HCEC 1CT (cell line): ENCODE data around the gene MAJIN.

Experiments used
- DNase-seq: peaks from one replicate; pipeline ENCODE4 v3.0.0-alpha.2; 2017

MAJIN gene

DNA sequence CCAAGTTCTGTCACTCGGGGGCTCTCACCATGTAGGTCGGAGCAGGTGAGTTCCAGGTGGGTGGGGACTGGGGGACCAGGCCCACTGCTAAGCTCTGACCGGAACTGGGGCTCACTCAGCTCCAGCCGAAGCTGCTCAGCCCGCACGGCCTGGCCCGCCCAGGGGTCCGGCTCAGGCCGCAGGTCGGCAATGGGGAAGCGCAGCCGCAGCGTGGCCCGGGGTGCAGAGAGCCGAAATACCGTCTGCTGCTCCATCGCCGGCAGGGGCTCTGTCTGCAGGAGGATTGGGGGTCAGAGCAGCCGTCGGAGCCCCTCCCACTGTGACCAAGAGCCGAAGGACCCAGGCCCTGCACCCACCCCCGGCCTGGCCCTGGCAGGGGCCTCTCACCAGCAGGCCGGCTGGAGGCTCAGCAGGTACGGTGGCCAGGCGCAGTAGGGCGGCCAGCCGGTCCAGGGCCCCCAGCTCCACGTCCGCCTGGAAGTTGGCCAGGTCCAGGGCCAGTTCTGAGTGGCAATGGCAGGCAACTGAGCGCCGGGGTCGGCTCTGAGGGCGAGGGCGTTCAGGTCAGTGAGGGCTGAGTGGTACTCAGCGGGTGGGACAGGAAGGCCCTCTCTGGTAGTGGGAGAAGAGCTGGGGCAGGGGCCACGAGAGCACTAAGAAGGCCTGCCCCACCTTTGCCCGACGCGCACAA is 62.1 kb downstream of the MAJIN start:
- no peak for DNase-seq

DNA sequence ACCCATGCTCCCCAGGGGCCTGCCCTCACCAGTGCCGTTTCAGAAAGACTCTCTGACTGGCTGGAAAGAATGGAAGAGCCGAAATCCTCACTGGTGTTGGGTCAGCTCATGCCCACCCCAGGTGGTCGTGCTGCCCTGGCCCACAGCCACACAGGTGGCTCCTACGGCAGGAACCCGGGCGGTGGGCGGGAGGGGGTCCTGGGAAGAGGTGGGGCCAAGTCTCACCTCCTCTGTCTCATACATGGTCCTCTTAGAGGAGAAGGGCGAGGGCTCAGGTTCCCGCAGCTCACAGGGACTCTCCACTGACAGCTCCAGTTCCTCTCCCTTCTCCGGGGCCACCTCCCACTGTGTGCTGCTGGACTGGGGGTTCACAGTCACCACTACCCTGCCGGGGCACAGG is 63.1 kb downstream of the MAJIN start:
- no peak for DNase-seq

DNA sequence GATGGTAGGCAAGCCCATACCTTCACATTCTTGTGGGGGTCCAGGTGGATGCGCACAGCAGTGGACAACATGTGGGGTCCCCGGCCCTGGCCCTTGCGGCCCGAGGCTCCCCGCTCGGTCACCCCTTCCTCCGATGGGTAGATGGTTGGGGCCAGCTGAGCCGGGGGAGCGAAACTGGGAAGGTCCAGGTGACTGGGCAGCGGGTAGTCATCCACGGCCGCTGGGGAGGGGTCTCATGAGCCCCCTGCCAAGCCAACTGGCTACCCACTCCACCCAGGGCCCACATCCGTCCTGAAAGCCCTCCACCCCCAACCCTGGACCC is 65.6 kb downstream of the MAJIN start:
- no peak for DNase-seq

DNA sequence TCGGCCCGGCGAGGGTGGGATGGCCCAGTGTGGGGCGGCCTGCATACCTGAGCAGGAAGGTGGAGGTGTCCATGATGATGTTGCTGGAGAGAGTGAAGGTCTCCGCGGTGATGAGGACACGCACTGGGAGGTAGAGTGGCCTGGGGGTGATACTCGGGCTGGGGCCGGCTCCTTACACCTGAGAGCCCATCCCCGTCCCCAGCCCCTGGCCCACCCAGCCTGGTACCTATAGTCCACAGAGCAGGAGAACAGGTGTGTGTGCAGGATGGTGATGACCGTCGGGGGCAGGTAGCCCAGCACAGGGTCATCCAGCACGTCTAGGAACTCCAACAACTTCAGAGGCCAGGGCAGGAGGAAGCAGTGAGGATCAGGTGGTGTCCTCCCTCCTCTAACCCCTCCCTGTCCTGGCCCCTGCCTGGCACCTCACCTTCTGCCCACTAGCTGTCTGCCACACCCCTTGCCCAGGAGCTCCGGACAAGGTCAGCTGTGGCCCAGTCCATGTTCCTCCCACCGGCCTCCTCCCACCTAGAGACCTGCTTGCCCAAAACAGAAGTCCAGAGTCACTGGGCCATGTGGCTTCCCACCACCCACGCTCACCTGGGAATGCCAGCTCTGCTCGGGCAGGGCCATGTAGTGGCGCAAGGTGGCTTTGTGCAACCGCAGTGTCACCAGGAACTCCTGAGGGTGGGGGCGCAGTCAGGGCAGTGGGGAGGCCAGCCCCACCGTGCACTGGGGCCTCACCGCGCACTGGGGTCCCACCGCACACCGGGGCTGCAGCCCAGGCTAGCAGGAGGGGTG is 66.2 kb downstream of the MAJIN start:
- DNase-seq: no peak

DNA sequence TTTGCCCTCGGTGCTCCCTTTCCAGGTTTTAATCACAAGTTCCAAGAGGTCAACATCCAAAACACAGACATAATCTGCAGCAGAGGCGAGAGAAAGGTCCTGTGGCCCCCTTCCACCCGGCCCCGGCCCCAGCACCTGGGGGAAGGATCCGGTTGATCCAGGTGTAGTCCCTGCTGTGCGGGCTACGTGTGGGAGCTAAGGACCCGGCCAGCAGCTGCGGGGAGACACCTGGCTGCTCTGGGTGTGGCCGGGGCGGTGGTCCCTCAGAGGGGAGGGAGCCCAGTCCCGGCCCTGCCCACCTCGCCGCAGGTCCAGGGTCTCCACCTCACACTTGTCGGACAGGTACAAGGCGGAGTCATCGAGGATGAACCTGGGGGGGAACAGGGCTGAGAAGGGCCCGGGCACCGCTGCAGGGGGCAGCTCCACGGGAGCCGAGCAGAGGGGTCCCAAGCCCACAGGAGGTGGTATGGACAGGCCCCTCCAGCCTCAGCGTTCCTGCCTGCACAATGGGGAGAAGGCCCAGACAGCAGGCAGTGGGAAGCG is 68.5 kb downstream of the MAJIN start:
- DNase-seq: no peak

DNA sequence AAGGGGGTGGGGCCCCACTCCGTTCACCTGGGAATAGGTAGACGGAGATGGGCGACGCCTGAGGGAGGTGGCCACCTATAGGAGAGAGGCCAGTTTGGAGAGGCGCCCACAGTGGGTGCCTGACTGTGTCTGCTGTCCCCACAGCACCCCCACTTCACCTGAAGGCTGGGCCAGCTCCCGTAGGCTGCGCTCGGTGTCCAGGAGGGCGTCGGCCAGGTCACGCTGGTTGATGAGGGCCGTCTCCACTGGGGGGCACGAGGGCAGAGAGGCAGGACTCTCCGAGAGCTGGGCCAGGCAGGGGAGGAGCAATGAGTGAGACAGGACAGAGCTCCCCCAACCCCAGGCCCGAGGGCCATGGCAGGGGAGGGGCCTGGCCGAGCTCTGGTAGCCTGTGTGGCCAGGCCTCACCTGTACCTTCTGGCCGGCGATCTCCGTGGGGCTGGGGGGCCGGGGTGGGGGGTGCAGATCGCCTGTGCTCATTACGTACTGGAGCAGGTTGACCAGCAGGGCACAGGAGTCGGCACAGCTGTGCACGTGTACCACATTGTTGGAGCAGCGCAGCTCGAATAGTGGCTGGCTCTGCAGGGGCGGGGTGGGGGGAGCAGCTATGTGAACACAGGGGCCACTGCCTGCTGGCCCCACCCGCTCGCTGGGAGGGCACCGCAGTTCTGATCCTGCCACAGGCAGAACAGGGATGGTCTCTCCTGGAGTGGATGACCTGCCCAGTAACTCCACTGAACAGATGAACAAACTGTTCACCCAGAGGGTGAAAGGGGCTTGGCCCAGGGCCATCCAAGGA is 69.6 kb downstream of the MAJIN start:
- DNase-seq: no peak

DNA sequence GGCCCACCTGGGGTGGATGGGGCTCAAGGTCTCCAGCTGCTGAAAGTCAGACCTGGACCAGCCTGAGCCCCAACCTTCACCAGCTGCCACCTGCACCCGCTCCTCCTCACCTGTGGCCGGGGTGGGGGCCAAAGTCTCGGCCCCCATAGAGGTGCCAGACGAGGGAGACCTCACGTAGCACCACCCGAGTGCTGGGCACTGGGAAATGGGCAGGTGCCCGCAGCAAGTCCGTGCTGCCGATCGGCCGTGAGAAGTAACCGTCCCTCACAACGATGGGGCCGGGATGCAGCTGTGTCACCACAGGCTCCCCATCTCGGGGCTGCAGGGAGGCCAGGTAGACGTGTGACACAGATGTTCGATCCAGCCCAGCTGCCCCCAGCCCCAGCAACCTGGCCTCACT is 71.1 kb downstream of the MAJIN start:
- DNase-seq: no peak

DNA sequence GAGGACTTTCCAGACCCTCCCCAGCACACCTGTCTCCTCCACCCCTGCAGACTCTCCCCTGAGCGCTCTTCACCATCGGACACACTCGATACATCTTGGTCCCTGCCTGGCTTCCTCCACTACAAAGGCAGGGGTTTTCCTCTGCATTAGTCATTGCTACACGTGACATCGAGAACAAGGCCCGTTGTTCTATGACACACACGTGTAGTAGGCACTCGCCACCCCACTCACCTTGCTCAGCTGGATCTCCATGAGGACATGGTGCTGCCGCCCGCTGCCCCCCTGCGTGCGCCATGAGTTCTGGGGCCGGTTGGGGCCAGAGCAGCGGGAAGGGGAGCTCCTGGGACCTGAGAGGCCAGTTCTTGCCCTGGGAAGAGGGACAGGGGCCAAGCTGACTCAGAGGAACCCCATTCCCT is 71.6 kb downstream of the MAJIN start:
- DNase-seq: no peak

DNA sequence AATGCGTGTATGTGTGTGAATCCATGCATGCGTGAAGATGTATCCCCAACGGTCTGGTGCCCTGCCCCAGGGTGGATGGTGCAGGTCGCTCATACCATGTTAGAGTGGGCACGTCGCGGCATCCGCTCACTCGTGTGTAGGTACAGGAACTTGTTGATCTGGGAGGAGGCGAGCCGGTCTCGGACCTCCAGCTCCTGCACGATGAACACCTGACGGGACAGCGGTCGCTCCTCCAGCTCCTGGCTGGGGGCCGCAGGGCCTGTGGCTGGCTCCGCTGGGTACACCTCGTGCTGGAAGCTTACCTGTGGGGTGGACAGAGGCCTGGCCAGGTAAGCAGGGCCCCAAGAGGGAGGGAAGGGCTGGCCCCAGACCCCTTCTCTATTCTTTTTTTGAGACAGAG is 73.4 kb downstream of the MAJIN start:
- DNase-seq: no peak

DNA sequence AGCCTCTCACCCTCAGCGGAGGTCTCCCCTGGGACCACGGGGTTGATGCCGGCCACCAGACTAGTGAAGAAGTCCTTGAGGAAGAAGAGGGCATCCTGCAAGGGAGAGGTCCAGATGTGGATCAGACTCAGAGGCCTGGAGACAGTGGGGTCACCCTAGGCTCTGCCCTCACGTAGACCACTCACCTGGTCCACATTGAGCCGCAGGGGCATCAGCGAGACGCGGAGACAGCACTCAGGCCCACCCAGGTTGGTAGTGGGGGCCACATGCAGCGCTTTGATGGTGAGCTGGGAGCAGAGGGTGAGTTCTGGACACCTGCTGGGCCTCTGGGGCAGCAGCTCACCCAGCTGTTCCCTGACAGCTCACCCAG is 73.8 kb downstream of the MAJIN start:
- no peak for DNase-seq

DNA sequence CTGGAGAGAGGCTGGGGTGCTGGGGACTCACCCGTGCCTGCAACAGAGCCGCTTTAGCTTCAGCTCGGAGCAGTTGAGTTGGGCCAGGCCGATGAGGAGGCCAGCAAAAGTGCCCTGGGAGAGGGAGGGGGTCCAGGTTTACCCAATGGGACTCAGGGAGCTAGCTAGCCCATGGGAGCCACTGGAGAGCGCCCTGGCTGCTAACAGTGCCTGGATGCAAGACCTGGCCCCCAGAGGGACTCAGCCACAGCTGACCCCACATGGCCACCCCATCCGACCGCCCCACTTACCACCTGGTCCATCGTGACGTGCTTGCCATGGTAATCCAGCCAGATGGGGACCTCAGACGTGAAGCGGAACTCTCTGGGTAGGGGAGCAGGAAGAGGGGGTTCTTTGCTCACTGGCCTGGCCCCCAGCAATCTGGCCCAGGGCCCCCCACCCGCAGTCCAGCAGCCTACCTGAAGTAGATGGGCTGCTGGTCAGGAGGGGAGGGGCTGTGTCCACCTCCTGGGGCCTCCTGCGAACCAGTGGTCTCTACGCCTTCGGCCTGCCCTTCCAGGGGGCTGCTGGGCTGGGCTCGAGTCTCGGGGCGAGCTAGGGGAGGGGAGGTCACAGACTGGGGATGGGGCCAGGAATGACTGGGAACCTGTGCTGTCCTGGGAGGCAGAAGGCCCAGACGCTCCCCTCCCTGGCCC is 74.4 kb downstream of the MAJIN start:
- no peak for DNase-seq

DNA sequence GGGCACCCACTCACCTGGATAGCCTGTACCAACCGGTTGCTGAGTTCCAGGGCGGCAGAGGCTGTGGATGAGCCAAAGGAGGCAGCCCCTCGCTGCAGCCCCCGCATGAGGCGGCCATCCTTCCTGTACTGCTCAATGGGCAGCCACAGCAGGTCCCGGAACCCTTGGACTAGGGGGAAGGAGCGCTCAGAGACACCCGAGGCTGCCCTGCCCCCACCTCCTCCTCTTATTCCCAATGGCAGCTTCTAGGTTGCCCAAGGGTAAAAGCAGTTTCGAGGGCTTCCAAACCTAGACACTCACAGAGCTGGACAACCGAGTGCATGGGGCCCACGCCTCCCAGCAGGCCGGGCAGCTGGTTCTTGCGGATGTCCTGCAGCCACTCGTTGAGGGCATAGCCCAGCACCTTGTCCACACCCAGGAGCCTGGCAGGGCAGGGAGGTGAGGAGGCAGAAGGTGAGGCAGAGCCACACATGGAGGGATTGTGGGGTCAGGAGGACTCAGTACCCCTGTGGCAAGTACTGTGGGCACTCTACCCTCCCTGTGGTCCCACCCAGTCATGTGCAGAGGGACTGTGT is 75.4 kb downstream of the MAJIN start:
- no peak for DNase-seq

DNA sequence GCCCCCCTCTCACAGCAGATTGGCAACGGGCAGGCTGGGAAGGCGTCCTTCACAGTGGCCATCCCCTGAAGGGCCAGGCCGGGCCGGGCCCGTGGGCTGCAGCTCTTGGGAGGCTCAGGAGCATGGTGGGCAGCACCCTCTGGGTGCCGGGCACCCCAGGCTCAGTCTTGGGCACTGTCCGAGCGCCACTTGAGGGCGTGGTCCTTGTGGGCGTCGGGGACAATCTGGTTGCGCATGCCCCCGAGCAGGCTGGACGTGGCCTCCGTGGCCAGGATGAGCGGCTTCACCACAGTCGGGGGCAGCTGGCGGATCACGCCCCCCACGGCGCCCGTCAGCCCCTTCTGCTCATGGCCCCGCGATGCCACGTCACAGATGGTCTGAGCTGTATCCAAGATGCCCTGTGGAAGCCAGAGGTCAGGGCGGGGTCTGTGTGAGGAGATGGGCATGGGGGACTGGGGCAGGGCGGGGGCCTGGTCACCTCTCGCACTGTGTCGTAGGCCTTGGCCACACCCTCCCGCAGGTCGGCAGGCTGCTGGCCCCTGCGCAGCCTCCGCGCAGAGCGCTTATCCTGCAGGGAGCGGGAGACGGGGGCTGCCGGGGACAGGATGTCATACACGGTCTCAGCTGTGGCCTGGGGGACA is 77.0 kb downstream of the MAJIN start:
- no peak for DNase-seq

DNA sequence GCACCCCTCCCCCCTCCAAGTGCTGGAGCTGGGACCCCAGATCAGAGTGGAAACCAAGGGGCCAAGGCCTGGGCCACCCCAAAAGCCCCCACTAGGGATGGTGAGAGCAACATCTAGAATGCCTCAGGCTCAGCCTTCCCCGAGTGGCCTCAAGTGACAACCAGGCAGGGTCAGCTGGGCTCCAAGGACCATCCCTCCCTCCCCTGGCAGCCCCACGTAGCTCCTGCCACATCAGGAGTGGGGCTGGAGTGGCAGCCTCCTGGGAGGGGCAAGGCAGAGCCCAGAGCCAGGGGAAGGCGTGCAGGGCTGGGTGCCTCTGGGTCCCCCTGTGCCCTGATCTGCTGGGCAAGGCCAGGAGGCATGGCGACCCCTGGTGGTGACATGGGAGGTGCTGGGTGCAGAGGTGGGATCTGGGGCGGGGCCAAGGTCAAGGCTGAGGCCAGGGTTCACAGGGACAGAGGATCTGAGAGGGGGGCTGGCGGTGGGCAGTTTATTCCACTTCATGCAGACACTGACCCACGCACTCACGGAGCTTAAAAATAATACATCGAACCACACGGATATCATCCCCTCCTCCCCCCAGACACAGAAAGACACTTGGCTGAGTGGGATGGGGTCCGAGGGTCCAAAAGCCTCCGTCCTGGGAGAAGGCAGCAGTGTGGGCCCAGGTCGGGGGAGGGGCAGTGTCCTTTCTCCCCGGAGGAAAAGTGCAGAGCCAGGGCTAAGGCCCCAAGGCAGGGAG is 77.7 kb downstream of the MAJIN start:
- DNase-seq: peak; percentile 52

DNA sequence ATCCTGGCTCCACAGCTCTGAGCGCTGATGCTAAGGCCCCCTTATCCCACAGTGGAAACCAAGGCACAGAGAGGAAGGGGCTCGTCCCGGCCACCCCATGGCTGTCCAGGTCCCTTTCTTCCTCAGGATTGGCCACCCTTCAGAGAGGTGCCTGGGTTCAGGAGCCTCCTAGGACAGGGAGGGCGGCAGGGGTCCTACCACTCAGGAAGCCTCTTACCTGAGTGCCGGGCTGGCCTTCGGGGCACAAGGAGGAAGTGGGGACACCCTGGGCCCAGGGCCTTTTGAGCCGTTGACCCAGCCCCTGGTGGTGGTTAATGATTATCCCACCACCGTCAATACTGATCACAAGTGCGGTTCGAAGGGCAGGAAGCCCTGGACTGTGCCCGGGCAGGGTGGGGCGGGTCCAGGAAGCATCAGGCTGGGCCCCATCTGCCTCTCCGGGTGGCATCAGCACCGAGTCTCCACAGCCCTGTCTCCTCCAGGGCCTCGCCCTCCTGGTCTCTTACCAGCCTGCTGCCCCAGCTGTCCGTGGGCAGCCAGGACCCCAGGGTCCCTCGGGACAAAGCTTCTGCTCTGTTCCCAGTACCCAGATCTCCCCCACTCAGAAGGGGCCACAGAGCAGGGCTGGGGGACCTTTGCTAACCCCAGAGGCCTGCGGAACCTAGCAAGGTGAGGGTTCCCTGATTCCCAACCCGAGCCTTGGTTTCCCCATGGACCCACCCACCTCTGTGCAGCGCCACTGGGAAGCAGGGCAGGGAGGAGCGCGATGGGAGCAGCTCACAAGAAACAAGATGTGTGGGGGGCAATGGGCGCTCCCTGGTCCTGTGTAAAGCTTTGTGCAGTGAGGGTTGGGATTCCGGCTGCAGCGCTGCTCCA is 78.5 kb downstream of the MAJIN start:
- DNase-seq: no peak

DNA sequence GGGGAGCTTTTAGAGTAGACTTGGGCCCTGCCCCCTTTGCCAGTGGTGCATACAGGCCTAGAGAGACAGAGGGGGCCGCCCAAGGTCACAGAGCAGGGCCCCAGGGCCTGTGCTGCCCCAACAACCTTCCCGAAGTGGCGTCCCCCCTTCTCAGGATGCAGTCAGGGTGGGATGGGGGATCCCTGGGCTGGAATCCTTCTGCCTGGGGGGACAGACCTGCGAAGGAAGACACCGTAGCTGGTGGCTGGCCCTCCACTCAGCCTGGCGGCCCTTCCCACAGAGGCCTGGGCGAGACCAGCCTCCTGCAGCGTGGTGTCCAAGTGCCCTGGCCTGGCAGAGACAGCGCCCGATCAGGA is 79.1 kb downstream of the MAJIN start:
- no peak for DNase-seq

DNA sequence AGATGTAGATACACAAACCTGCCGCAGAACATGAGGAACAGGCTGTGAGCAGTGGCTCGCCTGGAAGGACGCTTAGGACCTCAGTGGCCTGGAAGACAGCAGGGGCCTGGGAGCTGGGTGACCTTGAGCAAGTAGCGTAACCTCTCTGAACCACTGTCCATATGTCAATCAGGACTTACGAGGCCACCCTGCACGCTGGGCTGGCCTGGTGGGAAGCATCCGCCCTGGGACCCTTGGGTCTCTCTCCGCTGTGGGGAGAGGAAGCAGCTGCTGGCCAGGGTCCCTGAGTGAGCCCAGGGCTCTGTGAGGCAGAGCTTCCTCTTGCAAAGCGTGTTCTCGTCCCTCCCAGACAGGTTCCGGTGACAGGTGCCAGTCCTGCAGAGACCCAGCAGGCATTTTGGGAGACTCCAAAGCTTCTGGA is 79.5 kb downstream of the MAJIN start:
- DNase-seq: no peak

DNA sequence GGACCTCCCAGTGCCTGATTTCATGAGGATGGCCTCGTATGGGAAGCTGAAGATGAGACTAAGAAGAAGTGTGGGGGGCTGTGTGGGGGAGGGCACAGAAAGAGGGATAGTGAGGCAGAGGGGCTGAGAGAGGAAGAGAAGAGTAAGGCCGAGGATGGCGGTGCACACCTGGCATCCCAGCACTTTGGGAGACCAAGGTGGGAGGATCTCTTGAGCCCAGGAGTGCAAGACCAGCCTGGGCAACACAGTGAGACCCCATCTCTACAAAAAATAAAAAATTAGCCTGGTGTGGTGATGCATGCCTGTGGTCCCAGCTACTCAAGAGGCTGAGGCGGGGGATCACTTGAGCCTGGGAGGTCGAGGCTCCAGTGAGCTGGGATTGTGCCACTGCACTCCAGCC is 80.0 kb downstream of the MAJIN start:
- no peak for DNase-seq

DNA sequence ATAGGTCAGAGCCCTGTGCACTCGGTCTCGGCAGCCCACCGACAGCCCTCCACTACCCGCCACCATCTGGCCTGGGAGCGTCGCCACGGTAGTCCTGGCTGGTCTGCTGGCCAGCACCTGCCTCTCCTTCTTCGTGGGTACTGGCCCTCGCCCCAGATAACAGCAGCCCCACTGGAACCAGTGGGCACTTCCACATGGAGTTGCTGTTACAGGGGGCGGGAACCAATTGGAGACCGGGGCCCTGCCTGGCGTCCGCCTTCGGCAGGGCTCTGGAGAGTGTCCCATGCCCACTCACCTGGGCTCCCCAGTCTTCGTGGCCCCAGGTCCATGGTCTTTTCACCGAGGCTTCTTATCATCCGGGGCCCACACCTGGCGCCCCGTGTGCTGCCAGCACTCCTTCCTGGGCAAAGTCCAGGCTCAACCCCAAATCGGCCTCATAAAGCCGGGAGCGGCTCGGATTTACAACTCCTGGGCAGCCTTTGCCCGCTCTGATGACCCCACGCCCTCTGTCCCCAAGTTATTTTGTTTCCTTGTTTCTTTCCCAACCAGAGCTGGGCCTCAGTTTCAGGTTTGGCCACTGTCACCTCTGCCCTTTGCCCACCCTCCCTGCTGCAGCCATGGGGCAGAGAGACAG is 80.6 kb downstream of the MAJIN start:
- DNase-seq: no peak

DNA sequence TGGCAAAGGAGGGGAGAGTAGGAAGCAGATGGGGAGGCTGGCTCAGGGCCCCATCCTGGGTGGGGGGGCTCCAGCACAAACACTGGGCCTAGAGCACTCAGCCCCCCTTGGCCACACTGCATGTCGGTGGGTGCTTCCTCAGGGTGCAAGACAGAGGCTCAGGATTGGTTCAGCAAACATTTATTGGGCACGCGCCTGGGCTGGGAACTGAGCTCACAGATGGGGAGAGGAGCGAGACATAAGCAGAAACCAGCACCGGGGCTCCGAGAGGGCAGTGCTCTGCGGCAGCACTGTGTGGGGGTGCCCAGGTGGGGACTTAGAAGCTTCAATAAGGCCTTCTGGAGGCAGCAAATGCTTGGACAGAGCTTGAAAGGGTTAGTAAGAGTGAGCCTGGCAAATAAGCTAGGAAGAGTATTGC is 81.4 kb downstream of the MAJIN start:
- DNase-seq: no peak
